Esophagus squamous epithelium (tissue), 5 donors: ENCODE data around the gene CDC42BPG. TPM values are rescaled to one million over a fixed set of nuclear protein-coding genes. Genes with fewer than 3 reads are reported as not detected.

Experiments used
- DNase-seq: peaks from one replicate; lab custom pipeline; 2025; lab: John Stamatoyannopoulos, UW
- H3K27ac ChIP-seq, 4 donors: fragments of 200-600 bp; sonication (generic); one replicate each; pipeline ENCODE4 v1.5.1; 2016 to 2019; ENCODE audit warnings: mild to moderate bottlenecking in 1 of 4
- H3K27me3 ChIP-seq, 4 donors: fragments of 200-600 bp; sonication (generic); 1 replicate in 3 of 4; 2 replicates in 1 of 4; pipeline versions ENCODE4 v1.5.1 to v1.6.0; 2017 to 2021; ENCODE audit warnings: antibody characterized with exemption in 1 of 4
- H3K36me3 ChIP-seq, 3 donors: fragments of 200-600 bp; sonication (generic); one replicate each; pipeline ENCODE4 v1.5.1; 2016 to 2019
- H3K4me1 ChIP-seq, 3 donors: fragments of 200-600 bp; sonication (generic); one replicate each; pipeline ENCODE4 v1.5.1; 2017 to 2019
- H3K4me3 ChIP-seq, 4 donors: fragments of 200-600 bp; sonication (generic); 1 replicate in 3 of 4; 2 replicates in 1 of 4; pipeline ENCODE4 v1.5.1; 2016 to 2019; ENCODE audit warnings: mild to moderate bottlenecking in 2 of 4, moderate library complexity in 1 of 4
- H3K9me3 ChIP-seq, 3 donors: fragments of 200-600 bp; sonication (generic); one replicate each; pipeline ENCODE4 v1.5.1; 2016 to 2019
- POLR2A ChIP-seq, 4 donors: fragments of 450-650 bp; IDR thresholded peaks; one replicate each; pipeline ENCODE4 v1.6.1; 2017; ENCODE audit warnings: antibody characterized with exemption in 4 of 4, mild to moderate bottlenecking in 4 of 4, moderate library complexity in 3 of 4
- WGBS, 2 donors: methylation state at CpG; one replicate each; pipeline ENCODE4 v1.1.5; 2018; 5-methylcytosine and 5-hydroxymethylcytosine counted together
- intact Hi-C: fragments of 100-400 bp; cut with DNase I; formaldehyde crosslinking; loops from one replicate; pipeline ENCODE4 v1.15.0; 2022
- total RNA-seq, 4 donors: library from RNA; depleted of rRNA; stranded (reverse); fragments of >200 nt; gene quantifications; one replicate each; pipeline ENCODE4 v1.1.0, GENCODE V29; 2016
- TF ChIP-seq, protein P1 (sequence below), 6 experiments: fragments of 450-650 bp in 4 of 6; fragments of 200-600 bp in 2 of 6; sonication (generic) in 2 of 6; IDR thresholded peaks; one replicate each; pipeline ENCODE4 v1.5.1; 2016 to 2019; ENCODE audit warnings: antibody characterized with exemption in 6 of 6, mild to moderate bottlenecking in 4 of 6, moderate library complexity in 4 of 6
- donor health status: DM: yes; HTN: yes; CAD: no.

CDC42BPG gene
- total RNA-seq, 4 donors from 2014 or later: 16.4 to 48.5 (median 25.0) TPM

DNA sequence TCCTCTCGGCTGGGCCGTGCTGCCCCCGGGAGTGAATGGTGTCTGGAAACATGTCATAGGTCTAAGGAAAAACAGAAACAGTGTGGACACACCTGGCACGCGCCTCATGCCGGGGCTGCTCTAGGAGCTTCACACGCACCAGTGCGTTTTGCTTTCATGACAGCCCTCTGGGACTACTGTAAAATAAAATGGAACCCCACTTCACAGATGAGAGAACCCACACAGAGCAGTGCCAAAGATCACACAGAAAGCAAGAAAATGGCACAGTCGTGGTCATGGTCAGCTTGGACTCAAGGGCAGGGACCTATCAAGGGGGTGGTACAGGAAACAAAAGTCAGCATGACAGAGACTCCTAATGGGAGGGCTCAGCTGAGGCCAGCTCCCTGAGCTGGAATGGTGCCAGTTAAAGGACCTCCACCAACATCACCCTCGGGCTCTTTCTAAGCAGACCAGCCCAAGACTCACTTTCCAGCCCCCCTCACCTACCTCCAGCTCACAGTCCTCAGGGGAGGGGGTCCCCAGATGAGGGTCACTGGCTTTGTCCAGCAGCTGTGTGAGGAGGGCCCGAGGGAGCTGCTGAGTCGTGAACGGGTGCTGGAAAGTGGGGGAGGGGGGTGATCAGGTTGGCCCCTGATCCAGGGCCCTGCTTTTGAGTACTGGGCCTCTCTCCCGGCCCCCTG is 44.7 kb downstream of the CDC42BPG start:
- 73 to 82% methylated on average over 5 to 13 of the region's 14 CpGs for WGBS, 2 donors
- no peaks in the 10 kb centered on the region for H3K9me3 ChIP-seq
- no peak overlapping the region for H3K4me3 ChIP-seq
- DNase-seq: no peak
- peaks cover 21 to 35% (median 23%) of the 10 kb centered on the region in 3 donors for H3K4me1 ChIP-seq
- TF ChIP-seq, protein P1, sequence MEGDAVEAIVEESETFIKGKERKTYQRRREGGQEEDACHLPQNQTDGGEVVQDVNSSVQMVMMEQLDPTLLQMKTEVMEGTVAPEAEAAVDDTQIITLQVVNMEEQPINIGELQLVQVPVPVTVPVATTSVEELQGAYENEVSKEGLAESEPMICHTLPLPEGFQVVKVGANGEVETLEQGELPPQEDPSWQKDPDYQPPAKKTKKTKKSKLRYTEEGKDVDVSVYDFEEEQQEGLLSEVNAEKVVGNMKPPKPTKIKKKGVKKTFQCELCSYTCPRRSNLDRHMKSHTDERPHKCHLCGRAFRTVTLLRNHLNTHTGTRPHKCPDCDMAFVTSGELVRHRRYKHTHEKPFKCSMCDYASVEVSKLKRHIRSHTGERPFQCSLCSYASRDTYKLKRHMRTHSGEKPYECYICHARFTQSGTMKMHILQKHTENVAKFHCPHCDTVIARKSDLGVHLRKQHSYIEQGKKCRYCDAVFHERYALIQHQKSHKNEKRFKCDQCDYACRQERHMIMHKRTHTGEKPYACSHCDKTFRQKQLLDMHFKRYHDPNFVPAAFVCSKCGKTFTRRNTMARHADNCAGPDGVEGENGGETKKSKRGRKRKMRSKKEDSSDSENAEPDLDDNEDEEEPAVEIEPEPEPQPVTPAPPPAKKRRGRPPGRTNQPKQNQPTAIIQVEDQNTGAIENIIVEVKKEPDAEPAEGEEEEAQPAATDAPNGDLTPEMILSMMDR (IDR thresholded peaks at IDR 0.05): no peak
- no peak for TF ChIP-seq POLR2A (IDR thresholded peaks at IDR 0.05)
- peaks cover 0 to 30% (median under 1%) of the 10 kb centered on the region in 3 donors for H3K36me3 ChIP-seq
- H3K27me3 ChIP-seq: no peaks in the 10 kb centered on the region
- intact Hi-C loops: no loop called here
- peak overlapping the region in 1 of 4 donors; percentile 4 for H3K27ac ChIP-seq

DNA sequence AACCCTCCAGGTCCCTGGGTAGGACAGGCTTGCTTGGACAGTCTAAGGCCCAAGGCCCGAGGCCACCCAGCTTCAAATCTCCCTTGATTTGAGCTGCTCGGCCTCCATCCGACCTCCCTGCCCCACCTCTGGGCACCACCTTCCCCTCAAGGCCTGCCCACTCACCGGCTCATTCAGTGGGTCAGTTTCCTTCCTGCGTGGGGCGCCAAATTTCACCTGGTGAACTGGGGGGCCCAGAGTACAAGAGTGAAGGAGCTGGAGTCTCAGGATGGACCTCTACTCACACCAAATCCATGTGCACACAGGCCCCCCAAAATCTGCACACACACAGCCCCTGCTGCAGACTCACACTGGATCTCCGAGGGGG is 45.2 kb downstream of the CDC42BPG start:
- no peak overlapping the region for H3K4me3 ChIP-seq
- peak overlapping the region in 1 of 4 donors; percentile 4 for H3K27ac ChIP-seq
- 54 to 61% methylated on average over 5 to 6 of the region's 7 CpGs for WGBS, 2 donors
- peaks cover 17 to 30% (median 18%) of the 10 kb centered on the region in 3 donors for H3K4me1 ChIP-seq
- peaks cover 0 to 24% (median 0%) of the 10 kb centered on the region in 3 donors for H3K36me3 ChIP-seq
- intact Hi-C loops: no loop called here
- DNase-seq: no peak
- H3K27me3 ChIP-seq: no peaks in the 10 kb centered on the region
- TF ChIP-seq POLR2A (IDR thresholded peaks at IDR 0.05): no peak
- TF ChIP-seq, protein P1 (IDR thresholded peaks at IDR 0.05): no peak
- H3K9me3 ChIP-seq: no peaks in the 10 kb centered on the region

DNA sequence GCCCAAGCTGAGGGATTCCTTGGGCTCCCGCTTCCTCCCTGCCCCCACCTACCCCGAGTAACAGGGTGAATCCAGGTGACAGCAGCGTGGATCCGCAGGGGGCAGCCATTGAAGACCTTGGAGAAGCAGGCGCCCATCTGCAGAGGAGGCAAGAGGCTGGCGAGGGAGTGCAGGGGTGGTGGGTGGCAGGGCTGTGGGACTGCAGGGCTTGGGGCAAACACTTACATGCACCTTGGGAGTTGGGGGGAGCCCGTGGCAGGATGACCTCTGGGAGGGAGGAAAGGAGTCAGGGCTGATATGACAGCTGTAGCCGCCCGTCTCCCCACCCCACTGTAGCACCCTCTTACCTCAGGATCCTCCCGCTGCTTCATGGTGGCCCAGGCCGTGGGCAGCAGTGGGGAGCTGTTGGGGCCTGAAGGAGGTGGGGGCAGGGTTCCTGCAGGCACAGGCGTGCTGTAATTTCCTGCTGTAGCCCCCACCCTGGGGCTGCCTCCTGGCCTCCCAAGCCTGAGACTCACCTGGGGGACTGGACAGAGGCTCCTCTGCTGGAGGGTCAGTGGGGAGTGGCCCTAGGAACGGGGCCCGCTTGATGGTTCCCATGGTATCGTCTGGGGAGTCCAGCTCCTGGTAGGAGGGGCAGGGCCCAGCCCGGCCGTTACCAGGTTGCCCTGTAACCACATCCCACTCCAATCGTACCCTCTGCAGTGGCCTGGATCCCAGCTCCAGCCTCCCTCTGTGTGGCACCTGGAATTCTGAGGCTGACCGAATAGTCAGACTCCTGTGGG is 47.5 kb downstream of the CDC42BPG start:
- Histone ChIP-seq H3K36me3 (peaks cover 0 to 23% (median 0%) of the 10 kb centered on the region in 3 donors), H3K27me3 (no peaks in the 10 kb centered on the region), H3K27ac (no peak overlapping the region), H3K4me1 (peaks cover 0 to 10% (median 2%) of the 10 kb centered on the region in 3 donors), H3K4me3 (no peak overlapping the region), H3K9me3 (no peaks in the 10 kb centered on the region)
- intact Hi-C loops: no loop called here
- no peak for TF ChIP-seq POLR2A (IDR thresholded peaks at IDR 0.05)
- TF ChIP-seq, protein P1 (IDR thresholded peaks at IDR 0.05): no peak
- no peak for DNase-seq
- 83 to 85% methylated on average over 2 to 8 of the region's 19 CpGs for whole genome bisulfite sequencing, 2 donors

DNA sequence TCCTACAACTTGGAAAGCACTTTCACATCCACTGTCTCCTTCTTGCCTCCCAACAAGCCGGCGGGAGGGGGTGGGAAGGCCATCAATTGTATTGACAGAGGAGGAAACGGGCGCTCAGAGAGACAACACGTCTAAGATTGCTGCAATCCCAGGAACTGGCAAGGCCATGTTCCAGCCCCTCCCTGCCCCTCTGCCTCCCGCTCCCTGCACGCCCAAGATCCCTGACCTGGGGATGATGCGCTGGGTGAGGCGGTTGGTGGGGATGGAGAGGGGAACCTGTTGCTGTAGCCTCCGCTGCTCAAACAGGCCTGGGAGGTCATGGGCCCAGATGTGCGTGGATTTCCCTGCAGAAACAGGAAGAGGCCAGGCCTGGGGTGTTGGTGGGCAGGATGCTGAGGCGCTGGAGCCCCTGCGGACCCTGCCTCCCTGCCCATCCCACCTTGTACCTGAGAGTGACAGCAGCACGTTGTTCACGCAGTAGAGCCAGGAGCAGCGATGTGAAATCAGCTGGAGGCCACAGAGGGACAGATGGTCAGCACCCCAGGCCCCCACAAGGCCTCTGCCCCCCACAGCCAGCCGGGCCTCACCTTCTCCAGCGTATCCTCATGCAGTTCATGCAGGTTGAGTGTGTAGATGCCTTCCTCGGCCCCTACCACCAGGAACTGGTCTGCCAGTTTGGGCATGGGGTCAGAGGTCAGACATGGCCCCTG is 48.3 kb downstream of the CDC42BPG start:
- WGBS, 2 donors: 69 to 87% methylated on average over 9 of the region's 19 CpGs
- H3K9me3 ChIP-seq: no peaks in the 10 kb centered on the region
- intact Hi-C loops: no loop called here
- TF ChIP-seq POLR2A (IDR thresholded peaks at IDR 0.05): no peak
- TF ChIP-seq, protein P1 (IDR thresholded peaks at IDR 0.05): no peak
- no peak overlapping the region for H3K27ac ChIP-seq
- H3K36me3 ChIP-seq: peaks cover 0 to 23% (median 0%) of the 10 kb centered on the region in 3 donors
- H3K27me3 ChIP-seq: no peaks in the 10 kb centered on the region
- peaks cover 0 to 2% (median 0%) of the 10 kb centered on the region in 3 donors for H3K4me1 ChIP-seq
- DNase-seq: no peak
- no peak overlapping the region for H3K4me3 ChIP-seq
